Fibroblast of villous mesenchyme (primary cell): Measurements from ENCODE around the gene EPRS1. TPM values are rescaled to one million over a fixed set of nuclear protein-coding genes. Genes with fewer than 3 reads are reported as not detected.

Experiments used
- DNase-seq: peaks from one replicate; pipeline ENCODE4 v3.0.0-alpha.2; 2010; ENCODE audit warnings: low read depth
- H3K4me3 ChIP-seq: 2 replicates; pipeline ENCODE4 v1.5.1; 2011; ENCODE audit warnings: low read depth, mild to moderate bottlenecking, low read length
- CTCF ChIP-seq: IDR thresholded peaks from 2 replicates; pipeline ENCODE4 v1.5.1; 2012; ENCODE audit warnings: low read depth, mild to moderate bottlenecking, low read length; ENCODE audit not compliant: insufficient read depth
- total RNA-seq: library from RNA; depleted of rRNA; stranded (reverse); fragments of >200 nt; gene quantifications from 2 replicates; pipeline ENCODE4 v1.2.3, GENCODE V29; 2012

Gene EPRS1
- total RNA-seq, 1 donor: 193 TPM

GRCh38 chr1:220007438-220007837, 38.9 kb downstream of the EPRS1 start:
- no peak for TF ChIP-seq CTCF
- no peak overlapping the region for H3K4me3 ChIP-seq
- DNase-seq: no peak

- DNase-seq: no peak
- TF ChIP-seq CTCF: no peak
- no peak overlapping the region for H3K4me3 ChIP-seq
Observed at GRCh38 chr1:220005489-220005888, 40.8 kb downstream of the EPRS1 start.

- TF ChIP-seq CTCF: no peak
- no peak overlapping the region for H3K4me3 ChIP-seq
- DNase-seq: no peak
Observed at GRCh38 chr1:220003610-220004299, 42.5 kb downstream of the EPRS1 start.

GRCh38 chr1:220003015-220003414, 43.3 kb downstream of the EPRS1 start:
- DNase-seq: no peak
- no peak overlapping the region for H3K4me3 ChIP-seq
- no peak for TF ChIP-seq CTCF

- DNase-seq: no peak
- no peak for TF ChIP-seq CTCF
- H3K4me3 ChIP-seq: no peak overlapping the region
Observed at GRCh38 chr1:220001095-220001501, 45.2 kb downstream of the EPRS1 start.

GRCh38 chr1:219999821-220000220, 46.5 kb downstream of the EPRS1 start:
- no peak for DNase-seq

More at GRCh38 chr1:219999821-220000220, 46.5 kb downstream of the EPRS1 start:
- no peak for TF ChIP-seq CTCF
- H3K4me3 ChIP-seq: no peak overlapping the region

Other genes with a start within 250 kb of the EPRS1 start
- not detected in 2 replicates for gene SLC30A10, start 117.9 kb downstream of the EPRS1 start, total RNA-seq
- 20.3 and 36.7 TPM in 2 replicates for gene BPNT1, start 43.3 kb upstream of the EPRS1 start, total RNA-seq
- 87.0 and 96.7 TPM in 2 replicates for gene IARS2, start 47.6 kb upstream of the EPRS1 start, total RNA-seq
- 38.3 and 51.8 TPM in 2 replicates for gene RAB3GAP2, start 225.9 kb upstream of the EPRS1 start, total RNA-seq